ENCODE results near the gene RBMS1. TPM values are rescaled to one million over a fixed set of nuclear protein-coding genes. Genes with fewer than 3 reads are reported as not detected.

The RBMS1 gene
- total and polyA plus RNA-seq, 7 donors = 8.4 to 43.2 (median 24.1) TPM

DNA sequence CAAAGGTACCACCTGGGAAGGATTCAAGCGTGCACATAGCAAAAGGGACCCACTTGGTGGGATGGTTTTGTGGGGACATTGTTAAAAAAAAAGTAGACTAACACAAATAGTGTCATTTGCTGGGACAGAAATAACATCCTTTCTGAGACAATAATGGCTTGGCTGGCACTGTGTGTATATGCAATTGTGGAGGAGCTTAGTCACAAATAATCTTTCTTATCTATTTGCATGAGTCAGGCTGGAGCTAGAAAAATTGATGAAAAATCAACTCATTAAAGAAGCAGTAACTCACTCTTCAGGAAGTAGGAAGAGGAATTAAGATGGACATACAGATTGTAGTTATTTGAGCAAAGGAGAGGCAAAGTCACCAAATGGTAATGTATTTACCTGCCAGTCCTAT lies 264.0 kb downstream of the RBMS1 start:
- H3K4me3 ChIP-seq = no peak overlapping the region
- H3K27me3 ChIP-seq (ENCODE audit: insufficient read depth in 3 of 3, low read length in 2 of 3) = peaks cover 0 to 3% (median 0%) of the 10 kb centered on the region in 3 donors
- ATAC-seq (no peak), DNase-seq (no peak)
- peak overlapping the region; percentile 90 for H3K27ac ChIP-seq
- 92 to 94% (median 93%) methylated on average over 1 of the region's 1 CpG for WGBS, 3 donors
- H3K4me1 ChIP-seq = peaks cover 59% of the 10 kb centered on the region
- TF ChIP-seq, protein P1, sequence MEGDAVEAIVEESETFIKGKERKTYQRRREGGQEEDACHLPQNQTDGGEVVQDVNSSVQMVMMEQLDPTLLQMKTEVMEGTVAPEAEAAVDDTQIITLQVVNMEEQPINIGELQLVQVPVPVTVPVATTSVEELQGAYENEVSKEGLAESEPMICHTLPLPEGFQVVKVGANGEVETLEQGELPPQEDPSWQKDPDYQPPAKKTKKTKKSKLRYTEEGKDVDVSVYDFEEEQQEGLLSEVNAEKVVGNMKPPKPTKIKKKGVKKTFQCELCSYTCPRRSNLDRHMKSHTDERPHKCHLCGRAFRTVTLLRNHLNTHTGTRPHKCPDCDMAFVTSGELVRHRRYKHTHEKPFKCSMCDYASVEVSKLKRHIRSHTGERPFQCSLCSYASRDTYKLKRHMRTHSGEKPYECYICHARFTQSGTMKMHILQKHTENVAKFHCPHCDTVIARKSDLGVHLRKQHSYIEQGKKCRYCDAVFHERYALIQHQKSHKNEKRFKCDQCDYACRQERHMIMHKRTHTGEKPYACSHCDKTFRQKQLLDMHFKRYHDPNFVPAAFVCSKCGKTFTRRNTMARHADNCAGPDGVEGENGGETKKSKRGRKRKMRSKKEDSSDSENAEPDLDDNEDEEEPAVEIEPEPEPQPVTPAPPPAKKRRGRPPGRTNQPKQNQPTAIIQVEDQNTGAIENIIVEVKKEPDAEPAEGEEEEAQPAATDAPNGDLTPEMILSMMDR (IDR thresholded peaks at IDR 0.05) = no peak
- intact Hi-C loops (cut with DNase I) = no loop called here
- peaks cover 0 to 4% of the 10 kb centered on the region in 2 donors for H3K36me3 ChIP-seq (ENCODE audit: insufficient read depth in 1 of 2, low read depth in 1 of 2)
- no peaks in the 10 kb centered on the region for H3K9me3 ChIP-seq

DNA sequence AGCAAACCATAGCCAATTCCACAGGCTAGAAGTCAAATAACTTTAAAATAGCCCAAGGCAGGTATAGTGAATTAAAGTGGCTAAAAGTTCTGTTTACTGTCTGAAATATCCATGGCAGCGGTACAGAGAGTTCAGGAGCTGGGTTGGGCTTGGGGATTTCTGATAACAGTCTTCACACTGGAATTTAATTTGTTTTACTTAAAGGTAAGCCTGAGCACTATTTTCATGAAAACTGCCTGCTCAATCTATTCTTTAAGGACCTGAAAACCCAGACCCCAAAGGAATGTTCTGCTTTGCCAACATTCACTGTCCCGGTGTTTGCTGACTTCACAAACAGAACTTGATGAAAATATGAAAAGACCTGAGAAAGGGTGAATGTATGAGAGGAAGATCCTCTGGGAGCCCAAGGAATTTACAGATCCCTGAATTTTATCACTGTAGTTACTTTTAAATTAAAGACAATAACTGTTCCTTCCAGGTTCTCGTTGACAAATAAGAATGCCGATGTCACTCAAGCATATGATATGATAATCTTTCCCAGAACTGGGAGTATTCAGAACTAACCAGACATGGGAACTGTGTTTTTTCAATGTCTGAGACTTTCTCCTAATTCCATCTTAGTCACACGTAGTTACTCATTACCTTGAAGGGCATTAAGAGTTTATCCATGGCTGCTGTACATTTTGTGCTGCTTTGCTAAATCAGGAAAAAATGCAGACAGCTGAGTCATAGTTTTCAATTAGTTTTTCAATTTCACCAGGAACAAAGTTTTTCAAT lies 265.3 kb downstream of the RBMS1 start:
- peaks cover 0 to 3% (median 0%) of the 10 kb centered on the region in 3 donors for H3K27me3 ChIP-seq (ENCODE audit: insufficient read depth in 3 of 3, low read length in 2 of 3)
- peaks cover 71% of the 10 kb centered on the region for H3K4me1 ChIP-seq
- WGBS, 3 donors = 38 to 48% (median 44%) methylated on average over 5 of the region's 5 CpGs
- H3K27ac ChIP-seq = peak overlapping the region; percentile 90
- DNase-seq = no peak
- ATAC-seq = no peak
- peaks cover 0 to 2% of the 10 kb centered on the region in 2 donors for H3K36me3 ChIP-seq (ENCODE audit: insufficient read depth in 1 of 2, low read depth in 1 of 2)
- no peak overlapping the region for H3K4me3 ChIP-seq
- TF ChIP-seq, protein P1 (IDR thresholded peaks at IDR 0.05) = no peak
- intact Hi-C loops (cut with DNase I) = no loop called here
- no peaks in the 10 kb centered on the region for H3K9me3 ChIP-seq

DNA sequence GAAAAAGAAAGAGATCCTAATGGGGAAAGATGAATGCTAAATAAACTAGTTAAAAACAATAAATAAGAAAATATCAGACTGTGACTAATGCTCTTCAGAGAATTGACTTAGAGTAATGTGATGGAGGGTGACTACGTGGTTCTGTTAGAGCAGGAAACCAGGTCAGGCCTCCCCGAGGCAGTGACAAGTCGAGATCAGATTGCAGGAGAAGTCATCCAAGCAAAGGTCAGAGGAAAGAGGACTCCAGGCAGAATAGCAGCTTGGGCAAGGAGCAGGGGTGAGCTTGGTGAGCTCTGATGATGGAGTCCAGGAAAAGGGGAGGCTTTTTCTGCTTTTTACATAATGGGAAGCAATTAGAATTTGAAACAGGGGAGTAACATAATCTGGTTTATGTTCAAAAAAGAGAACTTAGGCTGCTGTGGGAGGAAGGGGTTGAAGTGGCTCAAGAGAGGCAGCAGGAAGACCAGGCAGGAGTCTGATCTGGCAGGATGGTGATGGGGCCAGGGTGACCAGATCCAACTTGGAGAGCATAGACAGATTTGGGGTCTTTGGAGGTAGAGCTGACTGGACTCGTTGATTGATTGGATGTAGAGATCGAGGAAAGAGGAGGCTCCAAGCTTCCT lies 266.2 kb downstream of the RBMS1 start:
- no peaks in the 10 kb centered on the region for H3K9me3 ChIP-seq
- intact Hi-C loops (cut with DNase I) = no loop called here
- H3K4me3 ChIP-seq = no peak overlapping the region
- H3K36me3 ChIP-seq (ENCODE audit: insufficient read depth in 1 of 2, low read depth in 1 of 2) = no peaks in the 10 kb centered on the region
- TF ChIP-seq, protein P1 (IDR thresholded peaks at IDR 0.05) = no peak
- peak overlapping the region; percentile 90 for H3K27ac ChIP-seq
- DNase-seq (peak; percentile 41 to 76), ATAC-seq (peak; percentile 89 to 94 (median 91))
- WGBS, 3 donors = 25 to 46% (median 26%) methylated on average over 5 of the region's 5 CpGs
- peaks cover 0 to 3% (median 0%) of the 10 kb centered on the region in 3 donors for H3K27me3 ChIP-seq (ENCODE audit: insufficient read depth in 3 of 3, low read length in 2 of 3)
- peaks cover 80% of the 10 kb centered on the region for H3K4me1 ChIP-seq

DNA sequence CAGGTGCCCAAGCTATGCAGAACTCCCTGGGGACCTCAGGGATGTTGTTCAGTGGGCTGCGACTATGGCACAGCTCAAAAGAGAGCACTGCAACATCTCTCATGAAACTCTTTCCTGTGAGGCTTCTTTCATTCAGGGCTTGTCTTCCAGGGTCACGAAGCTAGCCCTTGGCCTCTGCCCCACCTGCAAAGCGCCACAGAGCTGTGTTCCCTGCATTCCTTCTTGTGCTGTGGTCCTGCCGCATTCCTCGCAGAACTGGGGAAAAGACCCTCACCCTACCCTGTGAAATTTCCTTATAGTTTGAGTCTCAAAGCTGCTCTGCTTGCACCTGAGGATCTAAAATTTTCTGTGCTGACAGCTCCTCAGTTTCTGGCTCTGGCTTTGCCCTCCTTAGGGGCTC lies 267.2 kb downstream of the RBMS1 start:
- H3K4me1 ChIP-seq = peaks cover 90% of the 10 kb centered on the region
- H3K36me3 ChIP-seq (ENCODE audit: insufficient read depth in 1 of 2, low read depth in 1 of 2) = no peaks in the 10 kb centered on the region

More for the DNA sequence above, 267.2 kb downstream of the RBMS1 start:
- TF ChIP-seq, protein P1 (IDR thresholded peaks at IDR 0.05) = no peak
- DNase-seq = no peak
- Histone ChIP-seq H3K4me3 (no peak overlapping the region), H3K27ac (peak overlapping the region; percentile 90), H3K27me3 (ENCODE audit: insufficient read depth in 3 of 3, low read length in 2 of 3) (no peaks in the 10 kb centered on the region), H3K9me3 (no peaks in the 10 kb centered on the region)
- WGBS, 3 donors = 67 to 89% (median 69%) methylated on average over 5 of the region's 5 CpGs
- ATAC-seq = no peak
- intact Hi-C loops (cut with DNase I) = no loop called here
